ENCODE data around the gene INSYN2B.
A peak's percentile ranks its signal among the peaks of the same experiment; 100 is the strongest.

The INSYN2B gene

DNA sequence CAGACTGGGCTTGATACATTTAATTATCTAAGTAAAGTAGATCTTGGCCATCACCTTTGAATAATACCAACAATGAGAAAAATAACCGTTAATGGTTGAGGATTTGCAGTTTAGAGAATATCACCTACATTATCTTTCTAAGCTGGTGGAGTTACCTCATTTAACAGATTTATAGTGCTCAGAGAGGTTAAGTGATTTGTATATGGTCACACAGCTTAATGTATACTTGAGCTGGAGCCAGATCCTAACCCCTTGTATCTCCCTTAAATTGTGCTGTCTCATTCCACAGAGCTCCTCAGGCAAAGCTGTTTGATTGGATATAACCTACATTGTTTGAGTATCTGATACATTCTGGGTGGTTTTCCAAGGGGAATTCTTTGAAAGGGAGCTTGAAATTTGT, 57.8 kb downstream of the INSYN2B start:
- no peak for DNase-seq

DNA sequence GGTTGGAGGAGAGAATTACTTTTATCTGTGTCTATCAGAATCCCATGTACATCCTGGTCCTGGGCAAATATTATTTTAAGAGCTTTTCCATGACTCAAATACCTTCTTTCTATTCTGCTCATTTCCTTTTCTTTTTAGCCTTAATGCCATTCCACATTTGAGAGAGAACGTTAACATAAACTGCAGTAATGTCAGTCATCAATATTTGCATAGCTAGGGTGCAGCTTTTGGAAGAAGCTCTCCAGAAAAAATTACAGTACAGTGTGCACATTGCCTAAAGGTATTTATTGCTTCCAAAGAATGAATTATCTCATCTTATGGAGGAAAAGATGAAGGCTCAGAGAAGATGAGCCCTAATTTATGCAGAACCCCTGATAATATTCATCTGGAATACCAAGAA, 58.3 kb downstream of the INSYN2B start:
- no peak for DNase-seq

DNA sequence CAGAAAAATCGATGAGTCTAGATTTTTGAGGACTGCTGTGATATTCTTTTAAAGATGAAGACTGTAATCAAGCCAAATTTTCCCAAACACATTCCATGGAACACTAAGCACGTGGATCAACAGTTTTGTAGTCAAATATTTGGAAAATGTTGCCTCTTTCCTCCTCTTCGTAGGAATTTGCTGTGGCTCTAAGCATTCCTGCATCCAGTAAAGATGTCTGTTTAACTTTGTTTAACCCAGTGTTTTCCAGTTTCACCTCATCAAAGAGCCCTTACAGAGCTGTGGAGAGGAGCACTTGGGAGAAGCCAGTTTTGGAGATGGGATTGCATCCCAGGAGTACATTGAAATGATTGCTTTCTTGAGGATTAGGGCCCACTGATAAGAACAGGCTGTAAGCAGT, 58.9 kb downstream of the INSYN2B start:
- DNase-seq, result no peak

DNA sequence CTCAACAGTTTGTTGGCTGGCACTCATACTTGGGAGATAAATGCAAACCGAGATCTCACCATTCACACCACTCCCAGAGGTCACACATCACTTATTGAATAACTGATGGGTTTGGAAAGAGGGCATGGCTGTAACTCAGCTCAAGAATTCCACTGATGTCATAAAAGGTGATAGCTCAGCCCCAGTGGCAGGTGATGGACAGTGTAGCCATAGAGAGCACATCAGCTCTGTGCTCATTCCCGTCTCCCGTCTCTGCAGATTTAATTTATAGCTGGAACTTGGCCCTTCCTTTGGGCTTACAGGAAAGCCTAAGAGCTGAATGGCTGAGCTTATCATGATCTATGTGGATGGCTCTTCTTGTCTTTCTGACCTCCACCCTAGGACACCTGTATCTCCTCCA, 59.8 kb downstream of the INSYN2B start:
- no peak for DNase-seq

DNA sequence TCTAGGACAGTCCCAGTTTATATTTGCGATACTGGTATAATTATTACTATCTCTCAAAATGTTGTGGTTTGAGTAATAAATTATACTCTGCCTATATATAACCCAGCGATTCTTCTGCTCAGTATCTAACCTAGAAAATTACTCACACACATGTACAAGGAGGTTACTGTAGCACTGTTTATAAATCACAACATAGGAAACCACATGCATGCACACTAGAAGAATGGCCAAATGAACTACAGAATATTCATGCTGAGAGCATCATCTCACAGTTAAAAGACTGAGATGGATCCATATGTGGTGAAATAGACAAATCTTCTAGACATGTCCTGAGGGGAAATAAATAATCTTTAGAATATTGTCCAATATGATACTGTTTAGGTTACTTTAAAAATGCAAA, 62.1 kb downstream of the INSYN2B start:
- DNase-seq, result no peak

DNA sequence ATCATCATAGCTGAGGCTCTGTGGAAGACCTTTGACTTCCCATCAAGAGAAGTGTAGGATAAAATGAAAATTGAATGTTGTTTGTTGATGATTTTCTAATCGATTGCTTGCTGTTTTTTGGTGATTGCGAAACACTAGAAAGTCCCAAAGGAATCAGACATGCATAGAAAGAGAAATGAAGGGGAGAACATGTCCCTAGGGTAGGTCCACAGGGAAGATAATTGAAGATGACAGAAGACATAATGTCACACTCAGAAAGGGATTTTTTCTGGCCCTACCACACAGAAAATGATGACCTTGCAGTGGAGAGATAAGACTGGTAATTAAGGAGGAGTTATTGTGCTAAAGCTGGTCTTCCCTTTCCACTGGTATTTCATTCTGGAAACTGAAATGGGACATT, 62.8 kb downstream of the INSYN2B start:
- no peak for DNase-seq

DNA sequence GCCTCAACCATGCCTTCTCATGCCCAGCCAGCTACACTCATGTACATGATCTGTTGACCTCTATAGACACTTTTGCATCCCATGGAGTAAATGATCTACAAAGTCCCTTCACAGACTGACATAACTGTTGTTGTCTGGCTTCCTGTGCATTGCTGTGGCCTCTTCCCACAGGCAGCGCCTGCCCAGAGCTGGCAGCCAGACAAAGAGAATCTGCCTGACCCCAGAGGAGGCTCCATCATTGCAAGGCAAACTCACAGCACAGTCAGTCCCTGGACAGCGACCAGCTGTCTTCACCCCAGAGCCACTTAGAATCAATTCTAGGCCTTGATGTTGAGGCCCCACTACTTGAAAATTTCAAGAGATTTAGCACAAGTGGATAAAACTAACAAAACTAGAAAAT, 65.5 kb downstream of the INSYN2B start:
- DNase-seq, result no peak

DNA sequence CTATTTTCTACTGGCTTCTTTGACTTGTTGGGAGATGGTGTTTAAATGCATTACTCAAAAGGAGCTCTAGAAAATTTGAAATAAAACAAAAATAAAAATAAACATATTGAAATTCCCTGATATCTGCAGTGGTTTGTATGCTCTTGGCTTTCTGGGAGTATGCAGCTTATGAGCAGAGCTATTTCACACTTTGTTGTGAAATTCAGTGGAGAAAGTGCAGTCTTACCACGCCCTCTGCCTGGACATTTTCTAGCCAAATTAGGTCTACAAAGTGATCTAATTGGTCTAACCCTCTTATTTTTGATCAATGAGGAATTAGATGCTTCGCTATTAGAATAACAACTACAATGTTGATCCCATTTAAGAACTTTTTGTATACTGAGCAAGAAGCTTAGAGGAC, 66.8 kb downstream of the INSYN2B start:
- DNase-seq, result no peak

DNA sequence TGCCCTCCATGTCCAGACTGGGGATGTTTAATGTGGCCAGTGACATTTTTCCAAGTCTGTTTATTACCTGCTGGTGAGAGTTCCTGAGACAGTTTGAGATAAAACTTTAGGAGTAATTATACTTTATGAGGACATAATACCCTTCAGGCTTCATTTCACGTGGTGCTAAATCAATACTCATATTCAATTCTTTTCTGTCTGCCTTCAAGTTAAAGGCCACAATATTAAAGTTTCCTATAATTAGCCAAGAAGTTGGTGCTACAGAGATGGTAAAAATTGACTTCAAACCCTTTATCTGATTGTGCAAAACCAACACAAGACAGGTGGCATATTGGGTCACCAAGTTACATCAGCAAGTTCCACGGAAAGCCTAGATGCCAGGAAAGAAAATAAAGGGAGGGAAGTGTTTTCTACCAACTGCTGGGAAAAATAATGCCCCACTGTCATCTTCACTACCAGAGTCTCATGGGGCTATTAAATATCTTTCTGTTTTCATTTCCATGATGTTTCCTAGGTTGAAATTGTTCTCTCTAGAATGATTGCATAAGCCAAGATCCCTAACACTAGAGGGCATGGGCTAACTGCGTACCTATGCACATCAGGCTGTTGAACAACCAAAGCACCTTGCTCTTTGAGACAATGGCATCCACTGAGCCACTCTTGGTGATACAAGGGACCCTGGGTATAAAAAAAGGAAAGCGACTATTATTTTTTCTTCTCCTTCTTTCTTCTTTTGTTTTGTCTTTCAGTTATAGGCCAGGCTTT, 68.7 kb downstream of the INSYN2B start:
- no peak for DNase-seq

DNA sequence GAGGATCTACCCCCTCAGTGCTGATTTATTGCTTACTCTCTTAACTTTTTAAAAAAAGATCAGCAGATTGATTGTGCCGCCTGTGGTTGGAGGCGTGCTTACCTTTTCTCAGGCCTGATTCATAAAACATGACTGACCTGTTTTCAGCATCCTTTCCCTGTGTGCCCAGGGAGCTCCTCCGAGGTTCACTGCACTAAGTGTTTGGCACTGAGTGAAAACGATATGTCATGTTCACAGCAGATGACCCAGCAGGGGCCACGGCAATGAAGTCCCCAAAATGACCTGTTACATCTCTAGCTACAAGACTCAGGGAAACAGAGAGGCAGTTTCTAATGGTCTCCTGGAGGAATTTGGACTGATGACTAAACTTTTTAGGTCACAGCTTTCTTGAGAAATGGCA, 69.9 kb downstream of the INSYN2B start:
- DNase-seq, result peak in 1 of 2 experiments; percentile 55

DNA sequence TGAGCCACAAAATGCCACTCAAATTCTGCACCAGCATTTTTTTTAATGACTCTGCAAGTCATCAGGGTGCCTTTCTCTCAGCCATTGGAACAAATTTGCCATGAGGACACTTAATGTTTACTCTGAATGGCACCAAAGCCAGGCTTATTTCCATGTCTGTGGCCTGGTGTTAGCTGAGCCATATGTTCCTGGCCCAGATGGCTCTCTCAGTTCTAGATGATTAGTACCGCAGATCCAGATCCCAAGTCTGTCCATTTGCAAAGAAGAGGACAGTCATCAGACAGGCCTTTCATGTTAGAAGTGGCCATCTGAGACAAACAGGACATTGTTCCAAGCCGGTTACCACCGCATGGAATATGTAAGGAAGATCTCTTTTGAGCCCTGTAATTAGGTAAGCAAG, 70.3 kb downstream of the INSYN2B start:
- peak; percentile 32 to 63 for DNase-seq

DNA sequence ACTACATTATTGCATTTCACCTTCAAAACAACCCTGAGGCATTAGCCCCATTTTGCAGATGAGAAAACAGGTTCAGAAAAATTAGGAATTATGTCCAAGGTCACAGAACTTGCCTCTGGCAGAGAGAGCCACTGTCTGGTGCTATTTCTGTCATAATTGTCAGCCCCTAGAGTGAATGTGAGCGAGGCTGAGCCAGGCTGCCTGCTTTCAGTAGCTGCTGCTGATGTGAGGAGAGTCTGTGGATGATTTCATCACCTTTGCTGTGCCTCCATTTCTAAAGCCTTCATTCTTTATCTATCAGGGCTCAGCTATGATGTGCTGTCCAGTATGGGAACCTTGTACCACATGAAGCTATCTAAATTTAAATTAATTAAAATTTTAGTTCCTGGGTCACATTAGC, 71.4 kb downstream of the INSYN2B start:
- no peak for DNase-seq

DNA sequence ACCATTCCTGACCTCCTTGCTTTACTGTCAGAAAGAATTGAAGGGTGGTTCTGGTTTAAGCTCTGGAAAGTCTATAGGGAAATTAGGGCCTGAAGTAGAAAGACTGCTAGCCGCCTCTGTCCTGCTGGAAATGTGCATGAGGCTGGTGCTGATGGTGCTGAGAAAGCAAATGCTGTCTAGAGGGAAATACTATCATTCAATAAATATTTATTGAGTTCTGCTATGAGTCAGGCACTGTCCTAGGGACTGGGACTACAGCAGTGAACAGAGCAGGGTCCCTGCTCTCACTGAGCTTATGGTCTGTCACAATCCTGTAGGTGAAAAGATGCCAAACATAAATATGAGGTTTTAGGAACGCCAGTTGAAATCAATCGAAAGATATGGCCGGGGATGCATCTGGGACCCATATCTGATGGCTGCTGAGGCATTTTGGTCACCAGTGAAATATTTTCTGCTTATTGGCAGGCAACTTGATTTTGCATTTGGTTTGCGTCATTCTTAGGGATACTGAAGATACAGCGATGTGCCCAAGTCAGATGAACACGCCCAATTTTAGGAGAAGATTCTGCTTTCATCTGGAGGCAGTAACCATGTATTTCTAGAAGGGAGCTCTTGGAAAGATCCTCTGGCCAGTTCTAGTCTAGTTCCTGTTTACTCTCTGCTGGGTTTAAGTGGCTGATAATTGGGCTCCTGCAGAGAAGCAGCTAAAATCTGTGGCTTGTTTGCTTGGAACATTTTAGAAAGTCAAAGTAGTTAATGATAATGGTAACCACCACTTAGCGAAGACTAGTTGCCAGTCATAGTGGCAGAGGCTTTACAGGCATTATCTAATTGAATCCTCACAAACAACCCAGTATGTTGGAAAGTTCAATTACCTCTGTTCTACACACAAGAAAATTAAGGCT, 73.3 kb downstream of the INSYN2B start:
- DNase-seq, result no peak

DNA sequence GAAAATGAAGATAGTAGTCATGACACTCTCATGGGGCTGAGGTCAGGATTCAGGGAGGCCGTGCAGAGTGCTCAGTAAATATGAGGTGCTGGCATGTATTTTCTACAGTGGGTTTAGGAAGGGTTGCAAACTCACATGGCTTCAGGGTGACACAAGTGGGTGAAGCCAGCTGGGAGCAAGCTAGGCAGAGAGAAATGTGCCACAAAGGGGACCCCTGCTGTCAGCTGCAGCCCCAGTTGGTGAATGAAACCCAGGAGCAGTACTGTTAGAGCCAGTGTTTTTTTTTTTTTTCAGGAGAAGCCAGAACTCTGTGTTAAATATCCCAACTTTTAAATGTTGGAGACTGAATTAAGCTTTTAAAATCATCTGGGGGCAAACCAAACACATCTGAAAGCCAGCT, 75.3 kb downstream of the INSYN2B start:
- DNase-seq, result no peak

DNA sequence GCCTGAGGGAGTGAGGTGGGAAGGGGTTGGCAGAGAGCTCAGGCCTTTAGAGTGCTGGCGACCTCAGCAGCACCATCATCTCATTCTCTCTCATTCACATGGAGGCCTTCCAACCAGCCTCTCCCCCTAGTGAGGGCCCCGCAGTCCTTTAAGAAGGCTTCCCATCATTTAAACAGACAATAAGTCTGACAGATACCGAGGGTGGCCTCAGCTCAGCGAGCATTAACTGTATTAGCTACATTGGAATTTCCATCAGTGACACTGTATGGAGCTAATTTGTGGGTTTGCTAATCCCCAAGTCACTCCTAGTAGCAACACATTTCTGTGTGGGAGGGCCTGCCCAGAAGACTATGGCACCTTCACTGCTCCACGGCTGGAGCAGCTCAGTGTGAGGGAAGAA, 75.8 kb downstream of the INSYN2B start:
- DNase-seq, result no peak

DNA sequence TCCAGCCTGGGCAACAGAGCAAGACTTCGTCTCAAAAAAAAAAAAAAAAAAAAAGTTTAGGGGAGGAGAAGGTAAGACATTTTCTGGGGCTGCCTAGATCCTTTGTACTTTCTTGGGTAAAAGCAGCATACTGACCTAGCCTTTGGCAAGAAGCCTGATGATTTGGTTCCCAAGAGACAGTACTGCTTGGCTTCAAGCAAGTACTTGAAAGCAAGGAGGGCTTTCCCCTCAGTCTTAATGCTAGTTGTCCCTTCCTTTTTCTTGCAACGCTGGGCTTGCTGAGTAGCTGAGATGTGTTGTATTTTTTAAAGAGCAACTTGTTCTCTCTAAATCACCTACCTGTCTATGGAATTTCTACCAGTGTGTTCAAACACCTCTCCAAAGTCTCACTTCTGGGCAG, 76.2 kb downstream of the INSYN2B start:
- no peak for DNase-seq

DNA sequence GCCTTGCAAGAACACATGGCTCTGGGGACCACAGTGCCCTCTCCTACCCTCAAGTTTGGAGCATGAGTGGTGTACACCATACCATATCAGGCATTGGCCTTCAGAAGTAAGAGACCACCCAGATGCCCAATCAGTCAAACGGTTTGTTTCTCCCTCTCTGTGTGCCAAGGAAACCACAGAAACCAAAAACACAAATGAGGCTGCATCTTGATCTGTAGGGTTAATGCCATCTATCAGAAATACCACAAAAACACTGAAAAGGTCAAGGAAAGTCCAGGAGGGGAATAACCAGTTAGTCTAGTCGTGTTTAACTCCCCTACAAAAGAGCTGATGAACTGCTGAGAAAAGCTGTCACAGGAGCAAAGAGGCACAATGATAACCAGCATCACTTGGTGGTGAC, 78.4 kb downstream of the INSYN2B start:
- DNase-seq, result no peak

DNA sequence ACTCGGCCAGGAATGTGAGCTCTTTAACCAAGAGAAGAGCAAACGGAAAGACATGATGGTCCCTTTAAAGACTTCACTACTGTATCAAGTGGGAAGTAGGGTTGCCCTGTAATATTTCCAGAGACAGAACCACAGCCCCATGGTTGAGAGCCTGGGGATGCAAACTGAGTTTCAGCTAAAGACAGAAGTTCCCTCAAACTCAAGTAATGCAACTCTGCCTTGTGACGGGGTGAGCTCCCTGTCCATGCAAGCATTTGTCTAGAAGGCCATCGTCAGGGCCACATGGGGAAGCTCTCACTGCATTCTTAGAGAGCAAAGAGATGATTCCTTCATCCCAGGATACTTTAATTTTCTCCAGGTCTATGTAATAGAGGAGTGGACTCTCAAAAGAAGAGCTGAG, 82.8 kb downstream of the INSYN2B start:
- no peak for DNase-seq

DNA sequence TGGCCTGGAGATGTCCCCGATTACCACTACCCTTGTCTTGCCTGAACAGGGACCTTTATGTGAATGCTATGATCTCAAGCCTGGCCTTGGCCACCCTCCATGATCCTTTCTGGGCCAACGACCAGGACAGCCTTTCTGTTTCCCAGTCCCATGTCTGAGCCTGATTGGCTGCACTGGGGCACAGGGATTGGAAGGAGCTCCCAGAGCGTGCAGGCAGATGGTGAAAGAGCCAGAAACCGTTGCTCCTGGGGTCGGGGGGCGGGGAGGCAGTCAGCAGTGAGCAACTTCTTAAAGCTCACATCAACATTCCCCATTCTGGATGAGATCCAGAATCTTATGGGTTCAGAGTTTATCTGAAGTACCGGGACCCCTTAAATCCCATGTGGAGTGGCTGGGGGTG, 84.4 kb downstream of the INSYN2B start:
- no peak for DNase-seq

DNA sequence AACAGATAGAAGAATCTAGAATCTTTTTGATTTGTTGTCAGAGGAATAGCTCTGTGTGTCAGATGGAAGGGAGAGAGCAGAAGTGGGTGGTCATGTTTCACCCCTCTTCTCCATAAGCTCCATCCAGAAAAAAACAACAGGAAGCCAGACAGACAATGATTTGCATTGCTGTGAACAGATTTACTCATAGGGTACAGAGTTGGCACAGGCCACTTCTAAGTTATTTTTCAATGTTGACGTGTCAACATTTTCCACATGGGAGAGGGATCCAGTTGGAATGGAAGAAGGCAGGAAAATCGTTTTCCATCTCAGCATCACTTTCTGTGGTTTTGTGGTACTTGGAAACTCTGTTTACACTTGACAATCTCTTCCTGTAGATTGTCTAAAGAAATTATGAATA, 86.7 kb downstream of the INSYN2B start:
- no peak for DNase-seq

DNA sequence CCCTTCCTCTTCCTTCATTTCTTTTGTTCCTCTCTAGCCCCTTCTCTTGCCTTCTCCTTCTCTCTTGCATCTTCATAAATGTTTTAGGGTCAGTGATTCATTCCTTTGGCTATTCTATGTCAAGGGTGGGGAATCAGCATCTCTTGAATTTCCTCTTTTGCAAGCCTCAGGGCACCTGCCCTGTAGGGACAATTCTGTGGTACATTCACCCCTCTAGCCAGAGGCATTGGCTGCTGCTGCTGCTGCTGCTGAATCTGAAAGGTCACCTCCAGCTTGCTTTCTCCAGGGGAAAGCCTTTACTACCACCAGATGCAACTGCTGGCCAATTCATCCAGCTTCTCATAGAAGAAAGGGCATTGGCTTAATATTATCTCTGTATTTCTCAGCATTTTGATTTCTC, 87.3 kb downstream of the INSYN2B start:
- no peak for DNase-seq

DNA sequence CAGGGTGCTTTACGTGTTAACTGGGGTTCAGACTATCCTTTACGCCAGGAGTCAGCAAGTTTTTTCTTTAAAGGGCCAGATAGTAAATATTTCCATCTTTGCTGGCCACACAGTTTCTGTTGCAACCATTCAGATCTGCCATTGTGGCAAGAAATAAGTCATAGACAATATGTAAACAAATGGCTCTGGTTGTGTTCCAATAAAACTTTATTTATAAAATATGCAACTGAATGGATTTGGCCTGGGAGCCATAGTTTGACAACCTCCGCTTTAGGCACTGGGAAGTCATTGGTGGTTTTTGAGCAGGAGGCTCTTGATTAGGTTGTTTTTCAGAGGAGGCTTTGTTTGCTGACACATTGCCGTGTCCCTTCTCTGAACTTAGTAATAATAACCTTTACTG, 90.7 kb downstream of the INSYN2B start:
- no peak for DNase-seq

DNA sequence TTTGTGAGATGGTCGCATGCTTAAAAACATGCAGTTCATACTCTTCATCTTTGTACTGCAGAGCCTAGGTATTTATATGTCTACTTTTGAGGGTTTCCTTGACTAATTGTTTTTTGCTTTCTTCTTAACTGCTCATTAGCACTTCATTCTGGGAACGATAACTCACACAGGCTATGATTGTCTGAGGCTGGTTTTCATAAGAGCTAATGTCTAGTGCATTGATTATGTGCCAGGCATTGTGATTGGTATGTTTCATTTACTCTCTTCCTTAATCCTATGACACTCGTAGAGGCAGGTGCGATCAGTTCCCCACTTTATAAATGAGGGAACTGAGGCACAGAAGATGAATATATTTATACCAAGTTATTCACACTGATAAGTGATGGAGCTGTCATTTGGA, 93.6 kb downstream of the INSYN2B start:
- no peak for DNase-seq

DNA sequence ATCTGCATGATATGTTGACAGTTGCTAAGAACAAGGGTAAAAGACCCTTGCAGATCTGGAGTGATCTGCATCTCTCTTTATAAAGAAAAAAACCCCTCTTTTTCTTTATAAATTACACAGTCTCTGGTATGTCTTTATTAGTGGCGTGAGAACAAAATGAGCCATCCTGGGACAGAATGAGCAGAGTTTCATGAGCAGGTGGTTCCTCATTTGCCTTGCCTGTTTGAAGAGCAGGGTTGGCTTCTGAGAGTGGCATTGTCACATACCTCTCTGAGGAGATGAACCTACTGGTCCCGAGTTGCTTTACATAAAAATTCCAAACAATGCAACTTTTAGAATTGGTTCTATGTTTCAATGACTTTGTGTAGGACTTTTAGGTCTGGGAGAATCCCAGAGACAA, 94.3 kb downstream of the INSYN2B start:
- no peak for DNase-seq
